ENCODE measurements around the gene RPL39L.

The RPL39L gene

GRCh38 chr3:187139126-187139894 lies at the start of gene RPL39L (continued):
- TF ChIP-seq PBX3 (CRISPR knock-in tag; IDR thresholded peaks at IDR 0.05), result 0 out of 2 replicates have a peak, but pooled peaks have one; percentile 57
- TF ChIP-seq BCL11A (tag by site-specific recombination; IDR thresholded peaks at IDR 0.05; ENCODE audit: low read depth), result no peak
- no peak for TF ChIP-seq SETDB1 (IDR thresholded peaks at IDR 0.05; ENCODE audit: insufficient read length, low read length)
- no peak for TF ChIP-seq ZNF138 (tag by site-specific recombination; IDR thresholded peaks at IDR 0.05; ENCODE audit: borderline replicate concordance)
- 0 out of 2 replicates have a peak, but pooled peaks have one; percentile 1 for TF ChIP-seq ZNF223 (tag by site-specific recombination; IDR thresholded peaks at IDR 0.05)
- peak; percentile 73 for TF ChIP-seq ZNF501 (tag by site-specific recombination; IDR thresholded peaks at IDR 0.05)
- no peak for TF ChIP-seq ZNF664 (tag by site-specific recombination; IDR thresholded peaks at IDR 0.05)
- TF ChIP-seq ZBTB48 (tag by site-specific recombination; IDR thresholded peaks at IDR 0.05), result no peak
- no peak for TF ChIP-seq ZNF10 (tag by site-specific recombination; IDR thresholded peaks at IDR 0.05)
- no peak for TF ChIP-seq ZNF184 (tag by site-specific recombination; IDR thresholded peaks at IDR 0.05)
- TF ChIP-seq GLIS1 (tag by site-specific recombination; IDR thresholded peaks at IDR 0.05), result 0 out of 2 replicates have a peak, but pooled peaks have one; percentile 16
- TF ChIP-seq, protein P1, sequence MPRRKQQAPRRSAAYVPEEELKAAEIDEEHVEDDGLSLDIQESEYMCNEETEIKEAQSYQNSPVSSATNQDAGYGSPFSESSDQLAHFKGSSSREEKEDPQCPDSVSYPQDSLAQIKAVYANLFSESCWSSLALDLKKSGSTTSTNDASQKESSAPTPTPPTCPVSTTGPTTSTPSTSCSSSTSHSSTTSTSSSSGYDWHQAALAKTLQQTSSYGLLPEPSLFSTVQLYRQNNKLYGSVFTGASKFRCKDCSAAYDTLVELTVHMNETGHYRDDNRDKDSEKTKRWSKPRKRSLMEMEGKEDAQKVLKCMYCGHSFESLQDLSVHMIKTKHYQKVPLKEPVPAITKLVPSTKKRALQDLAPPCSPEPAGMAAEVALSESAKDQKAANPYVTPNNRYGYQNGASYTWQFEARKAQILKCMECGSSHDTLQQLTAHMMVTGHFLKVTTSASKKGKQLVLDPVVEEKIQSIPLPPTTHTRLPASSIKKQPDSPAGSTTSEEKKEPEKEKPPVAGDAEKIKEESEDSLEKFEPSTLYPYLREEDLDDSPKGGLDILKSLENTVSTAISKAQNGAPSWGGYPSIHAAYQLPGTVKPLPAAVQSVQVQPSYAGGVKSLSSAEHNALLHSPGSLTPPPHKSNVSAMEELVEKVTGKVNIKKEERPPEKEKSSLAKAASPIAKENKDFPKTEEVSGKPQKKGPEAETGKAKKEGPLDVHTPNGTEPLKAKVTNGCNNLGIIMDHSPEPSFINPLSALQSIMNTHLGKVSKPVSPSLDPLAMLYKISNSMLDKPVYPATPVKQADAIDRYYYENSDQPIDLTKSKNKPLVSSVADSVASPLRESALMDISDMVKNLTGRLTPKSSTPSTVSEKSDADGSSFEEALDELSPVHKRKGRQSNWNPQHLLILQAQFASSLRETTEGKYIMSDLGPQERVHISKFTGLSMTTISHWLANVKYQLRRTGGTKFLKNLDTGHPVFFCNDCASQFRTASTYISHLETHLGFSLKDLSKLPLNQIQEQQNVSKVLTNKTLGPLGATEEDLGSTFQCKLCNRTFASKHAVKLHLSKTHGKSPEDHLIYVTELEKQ (tag by site-specific recombination; IDR thresholded peaks at IDR 0.05; ENCODE audit: borderline replicate concordance), result no peak
- TF ChIP-seq ZNF555 (tag by site-specific recombination; conservative IDR thresholded peaks at IDR 0.05), result no peak
- TF ChIP-seq ZNF510 (tag by site-specific recombination; IDR thresholded peaks at IDR 0.05; ENCODE audit: insufficient replicate concordance), result no peak
- no peak for TF ChIP-seq ATF2 (tag by site-specific recombination; IDR thresholded peaks at IDR 0.05; ENCODE audit: low read depth)
- TF ChIP-seq ZNF645 (tag by site-specific recombination; IDR thresholded peaks at IDR 0.05), result no peak
- no peak for TF ChIP-seq ZNF202 (tag by site-specific recombination; IDR thresholded peaks at IDR 0.05; ENCODE audit: borderline replicate concordance)
- TF ChIP-seq ZNF837 (tag by site-specific recombination; IDR thresholded peaks at IDR 0.05), result no peak
- no peak for TF ChIP-seq ZNF626 (tag by site-specific recombination; IDR thresholded peaks at IDR 0.05)
- 0 out of 2 replicates have a peak, but pooled peaks have one; percentile 68 for TF ChIP-seq ZEB2 (tag by site-specific recombination; IDR thresholded peaks at IDR 0.05)
- TF ChIP-seq KLF9 (tag by site-specific recombination; IDR thresholded peaks at IDR 0.05; ENCODE audit: low read depth), result peak; percentile 86
- no peak for TF ChIP-seq ZNF530 (tag by site-specific recombination; IDR thresholded peaks at IDR 0.05; ENCODE audit: low read depth)
- TF ChIP-seq ZNF248 (tag by site-specific recombination; IDR thresholded peaks at IDR 0.05), result no peak
- no peak for TF ChIP-seq ZNF768 (tag by site-specific recombination; IDR thresholded peaks at IDR 0.05)
- TF ChIP-seq ZNF707 (tag by site-specific recombination; IDR thresholded peaks at IDR 0.05), result no peak
- TF ChIP-seq, protein P2, sequence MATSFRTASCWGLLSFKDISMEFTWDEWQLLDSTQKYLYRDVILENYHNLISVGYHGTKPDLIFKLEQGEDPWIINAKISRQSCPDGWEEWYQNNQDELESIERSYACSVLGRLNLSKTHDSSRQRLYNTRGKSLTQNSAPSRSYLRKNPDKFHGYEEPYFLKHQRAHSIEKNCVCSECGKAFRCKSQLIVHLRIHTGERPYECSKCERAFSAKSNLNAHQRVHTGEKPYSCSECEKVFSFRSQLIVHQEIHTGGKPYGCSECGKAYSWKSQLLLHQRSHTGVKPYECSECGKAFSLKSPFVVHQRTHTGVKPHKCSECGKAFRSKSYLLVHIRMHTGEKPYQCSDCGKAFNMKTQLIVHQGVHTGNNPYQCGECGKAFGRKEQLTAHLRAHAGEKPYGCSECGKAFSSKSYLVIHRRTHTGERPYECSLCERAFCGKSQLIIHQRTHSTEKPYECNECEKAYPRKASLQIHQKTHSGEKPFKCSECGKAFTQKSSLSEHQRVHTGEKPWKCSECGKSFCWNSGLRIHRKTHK (tag by site-specific recombination; IDR thresholded peaks at IDR 0.05), result no peak
- no peak; the same call in none of the 2 replicates for TF ChIP-seq ZNF2 (tag by site-specific recombination; IDR thresholded peaks at IDR 0.05)
- no peak for TF ChIP-seq ZSCAN18 (tag by site-specific recombination; IDR thresholded peaks at IDR 0.05)
- TF ChIP-seq YY2 (tag by site-specific recombination; IDR thresholded peaks at IDR 0.05), result no peak
